GM12874 (cell line): ENCODE measurements around the gene COL4A4.

ENCODE experiments used
- TF ChIP-seq, protein P1 (sequence below): IDR thresholded peaks from 2 replicates; pipeline ENCODE4 v1.5.1; 2011; ENCODE audit warnings: low read depth, mild to moderate bottlenecking, control low read depth, low read length, moderate library complexity; ENCODE audit not compliant: insufficient read depth

Gene COL4A4

GRCh38 chr2:227182765-227183164 lies 18.8 kb upstream of the COL4A4 start:
- TF ChIP-seq, protein P1, sequence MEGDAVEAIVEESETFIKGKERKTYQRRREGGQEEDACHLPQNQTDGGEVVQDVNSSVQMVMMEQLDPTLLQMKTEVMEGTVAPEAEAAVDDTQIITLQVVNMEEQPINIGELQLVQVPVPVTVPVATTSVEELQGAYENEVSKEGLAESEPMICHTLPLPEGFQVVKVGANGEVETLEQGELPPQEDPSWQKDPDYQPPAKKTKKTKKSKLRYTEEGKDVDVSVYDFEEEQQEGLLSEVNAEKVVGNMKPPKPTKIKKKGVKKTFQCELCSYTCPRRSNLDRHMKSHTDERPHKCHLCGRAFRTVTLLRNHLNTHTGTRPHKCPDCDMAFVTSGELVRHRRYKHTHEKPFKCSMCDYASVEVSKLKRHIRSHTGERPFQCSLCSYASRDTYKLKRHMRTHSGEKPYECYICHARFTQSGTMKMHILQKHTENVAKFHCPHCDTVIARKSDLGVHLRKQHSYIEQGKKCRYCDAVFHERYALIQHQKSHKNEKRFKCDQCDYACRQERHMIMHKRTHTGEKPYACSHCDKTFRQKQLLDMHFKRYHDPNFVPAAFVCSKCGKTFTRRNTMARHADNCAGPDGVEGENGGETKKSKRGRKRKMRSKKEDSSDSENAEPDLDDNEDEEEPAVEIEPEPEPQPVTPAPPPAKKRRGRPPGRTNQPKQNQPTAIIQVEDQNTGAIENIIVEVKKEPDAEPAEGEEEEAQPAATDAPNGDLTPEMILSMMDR: no peak

DNA sequence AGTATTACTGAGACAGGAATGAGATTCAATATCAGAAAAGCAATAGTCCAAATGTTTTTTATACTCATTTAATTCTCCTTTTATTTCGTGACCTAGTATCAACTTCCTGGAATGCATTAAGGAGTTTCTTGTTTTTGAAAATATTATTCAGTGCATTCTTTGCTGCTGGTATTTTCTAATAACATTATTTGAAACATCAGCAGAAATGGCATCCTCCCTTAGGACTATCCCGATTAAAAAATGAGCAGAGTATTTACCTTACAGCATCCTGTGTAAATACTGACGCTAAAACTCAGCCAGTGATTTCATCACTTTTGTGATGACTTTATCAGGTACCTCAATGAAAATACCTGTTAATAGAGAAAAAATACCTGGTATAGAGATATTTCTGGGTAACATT lies 16.8 kb upstream of the COL4A4 start:
- TF ChIP-seq, protein P1: no peak

GRCh38 chr2:227179988-227180685 lies 16.1 kb upstream of the COL4A4 start:
- TF ChIP-seq, protein P1: no peak

DNA sequence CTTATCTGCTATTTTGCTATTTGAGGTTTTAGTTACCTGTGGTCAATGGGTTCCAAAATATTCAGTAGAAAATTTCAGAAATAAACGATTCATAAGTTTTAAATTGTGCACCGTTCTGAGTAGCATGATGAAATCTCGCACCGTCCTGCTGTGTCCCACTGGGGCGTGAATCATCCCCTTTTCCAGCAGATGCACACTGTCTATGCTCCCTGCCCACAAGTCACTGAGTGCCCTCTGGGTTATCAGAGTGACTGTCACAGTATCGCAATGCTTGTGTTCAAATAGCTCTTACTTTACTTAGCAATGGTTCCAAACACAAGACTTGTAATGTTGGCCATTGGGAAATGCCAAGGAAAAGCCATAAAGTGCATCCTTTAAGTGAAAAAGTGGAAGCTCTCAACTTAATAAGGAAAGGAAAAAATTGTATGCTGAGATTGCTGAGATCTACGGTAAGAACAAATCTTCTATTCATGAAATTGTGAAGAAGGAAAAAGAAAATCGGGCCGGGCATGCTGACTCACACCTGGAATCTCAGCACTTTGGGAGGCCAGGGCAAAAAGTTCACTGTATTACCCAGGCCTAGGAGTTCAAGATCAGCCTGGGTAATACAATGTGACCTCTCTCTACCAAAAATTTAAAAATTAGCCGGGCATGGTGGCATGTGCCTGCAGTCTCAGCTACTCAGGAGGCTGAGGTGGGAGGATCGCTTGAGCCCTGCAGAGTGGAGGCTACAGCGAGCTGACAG lies 13.8 kb upstream of the COL4A4 start:
- TF ChIP-seq, protein P1: no peak

DNA sequence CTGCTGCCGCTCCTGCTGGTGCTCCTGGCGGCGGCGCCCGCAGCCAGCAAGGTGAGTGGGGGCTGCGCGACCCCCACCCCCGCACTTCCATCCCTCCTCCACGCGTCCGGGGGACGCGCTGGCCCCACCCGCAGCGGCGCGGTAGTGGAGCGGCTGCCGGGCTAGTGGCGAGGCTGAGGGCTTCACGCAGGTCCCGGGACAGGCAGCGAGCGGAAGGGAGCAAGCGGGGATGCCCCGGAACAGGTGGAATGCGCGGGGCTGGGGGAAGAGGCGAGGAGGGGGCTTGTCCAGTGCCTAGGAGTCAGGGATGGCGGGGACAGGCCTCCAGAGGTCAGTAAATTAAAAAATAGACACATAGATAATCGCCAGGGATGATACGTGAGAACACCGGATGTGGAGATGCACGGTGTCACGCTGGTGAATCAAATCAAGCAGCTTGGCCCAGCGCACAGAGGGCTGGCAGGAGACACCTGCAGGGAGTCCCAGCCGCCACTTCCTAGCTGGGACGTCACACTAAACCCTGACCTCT lies 822 bp upstream of the COL4A4 start:
- TF ChIP-seq, protein P1: no peak

DNA sequence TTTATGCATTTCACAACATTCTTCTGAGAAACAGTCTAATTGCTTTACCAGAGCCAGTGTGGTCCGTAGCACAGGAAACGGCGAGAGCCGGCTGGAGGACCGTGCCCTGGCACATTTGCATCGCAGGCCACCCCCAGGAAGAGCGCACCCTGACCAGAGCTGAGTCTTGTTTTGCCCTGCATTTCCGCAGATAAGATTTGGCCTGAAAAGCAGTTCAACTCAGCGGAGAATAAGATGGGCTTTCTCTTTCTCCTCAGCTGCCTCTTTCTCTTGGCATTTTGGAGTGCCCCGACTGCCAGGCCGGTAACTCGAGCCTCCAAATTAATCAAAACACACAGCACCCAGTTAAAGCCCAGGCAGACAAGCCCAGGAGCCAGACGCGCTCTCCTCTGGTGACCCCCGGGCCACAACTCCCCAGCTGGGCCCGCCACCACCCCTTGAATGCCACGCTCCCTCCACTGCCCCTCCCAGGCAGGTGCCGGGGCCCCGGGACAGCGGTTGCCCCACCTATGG lies 464 bp downstream of the COL4A4 start:
- TF ChIP-seq, protein P1: no peak

- TF ChIP-seq, protein P1: no peak
Observed at GRCh38 chr2:227161947-227162346, 2.1 kb downstream of the COL4A4 start.
